H9 (cell line): ENCODE data around the gene KBTBD13. TPM values are rescaled to one million over a fixed set of nuclear protein-coding genes. Genes with fewer than 3 reads are reported as not detected.

Source experiments
- DNase-seq: peaks from one replicate; pipeline ENCODE4 v3.0.0-alpha.2; 2017
- H2AFZ ChIP-seq: one replicate; pipeline ENCODE4 v1.6.1; 2013; ENCODE audit warnings: mild to moderate bottlenecking, low read length, control low read depth, moderate library complexity
- H2AK5ac ChIP-seq: 2 replicates; pipeline ENCODE4 v1.6.1; 2013; ENCODE audit warnings: low read length, control low read depth, mixed read lengths; ENCODE audit not compliant: insufficient read length
- H2BK120ac ChIP-seq: one replicate; pipeline ENCODE4 v1.6.1; 2013; ENCODE audit warnings: low read depth, mild to moderate bottlenecking, low read length, control low read depth, inconsistent platforms; ENCODE audit not compliant: poor library complexity, severe bottlenecking
- H2BK12ac ChIP-seq: 2 replicates; pipeline ENCODE4 v1.6.1; 2013; ENCODE audit warnings: low read length, control low read depth, mixed read lengths, low read depth; ENCODE audit not compliant: insufficient read length
- H2BK15ac ChIP-seq: 2 replicates; pipeline ENCODE4 v1.6.1; 2013; ENCODE audit warnings: low read depth, low read length, control low read depth
- H2BK20ac ChIP-seq: one replicate; pipeline ENCODE4 v1.6.1; 2013; ENCODE audit warnings: low read depth, mild to moderate bottlenecking, low read length, control low read depth, inconsistent platforms; ENCODE audit not compliant: poor library complexity, severe bottlenecking
- H2BK5ac ChIP-seq: 2 replicates; pipeline ENCODE4 v1.6.1; 2013; ENCODE audit warnings: low read length, control low read depth, mixed read lengths; ENCODE audit not compliant: insufficient read length
- H3K14ac ChIP-seq: 2 replicates; pipeline ENCODE4 v1.6.1; 2013; ENCODE audit warnings: low read length, control low read depth; ENCODE audit not compliant: insufficient read depth
- H3K18ac ChIP-seq: 2 replicates; pipeline ENCODE4 v1.6.1; 2013; ENCODE audit warnings: low read depth, mild to moderate bottlenecking, mixed read lengths, low read length, control low read depth; ENCODE audit not compliant: insufficient read length
- H3K23ac ChIP-seq: 2 replicates; pipeline ENCODE4 v1.6.1; 2013; ENCODE audit warnings: low read length, control low read depth, mixed read lengths, low read depth; ENCODE audit not compliant: insufficient read length
- H3K23me2 ChIP-seq: 2 replicates; pipeline ENCODE4 v1.6.1; 2013; ENCODE audit warnings: low read depth, mild to moderate bottlenecking, mixed read lengths, low read length, control low read depth; ENCODE audit not compliant: insufficient read length, poor library complexity, severe bottlenecking
- H3K27ac ChIP-seq: 2 replicates; pipeline ENCODE4 v1.5.1; 2013; ENCODE audit warnings: low read length, control low read depth, mixed read lengths, low read depth; ENCODE audit not compliant: insufficient read length
- H3K27me3 ChIP-seq: 2 replicates; pipeline ENCODE4 v1.6.1; 2013; ENCODE audit warnings: low read length, control low read depth, inconsistent platforms; ENCODE audit not compliant: insufficient read depth
- H3K4ac ChIP-seq: 2 replicates; pipeline ENCODE4 v1.6.1; 2013; ENCODE audit warnings: low read depth, mild to moderate bottlenecking, control low read depth, inconsistent platforms, low read length, moderate library complexity
- H3K4me1 ChIP-seq: 2 replicates; pipeline ENCODE4 v1.6.1; 2013; ENCODE audit warnings: low read length, control low read depth, inconsistent platforms; ENCODE audit not compliant: insufficient read depth
- H3K4me2 ChIP-seq: 2 replicates; pipeline ENCODE4 v1.6.1; 2013; ENCODE audit warnings: low read length, control low read depth, mixed read lengths; ENCODE audit not compliant: insufficient read length, insufficient read depth
- H3K56ac ChIP-seq: 2 replicates; pipeline ENCODE4 v1.6.1; 2013; ENCODE audit warnings: low read depth, mild to moderate bottlenecking, mixed read lengths, low read length, control low read depth; ENCODE audit not compliant: insufficient read length
- H3K79me1 ChIP-seq: 2 replicates; pipeline ENCODE4 v1.6.1; 2013; ENCODE audit warnings: low read depth, mild to moderate bottlenecking, moderate library complexity, low read length, control low read depth, inconsistent platforms; ENCODE audit not compliant: insufficient read depth, poor library complexity, severe bottlenecking
- H3K79me2 ChIP-seq: 2 replicates; pipeline ENCODE4 v1.6.1; 2013; ENCODE audit warnings: low read length, control low read depth, inconsistent platforms; ENCODE audit not compliant: insufficient read depth
- H3K9ac ChIP-seq: 2 replicates; pipeline ENCODE4 v1.6.1; 2013; ENCODE audit warnings: low read length, control low read depth, mixed read lengths; ENCODE audit not compliant: insufficient read length; ENCODE audit errors: extremely low read depth
- H3K9me3 ChIP-seq: one replicate; pipeline ENCODE4 v1.6.1; 2013; ENCODE audit warnings: low read depth, low read length, inconsistent platforms; ENCODE audit not compliant: control insufficient read depth
- H3T11ph ChIP-seq: one replicate; pipeline ENCODE4 v1.6.1; 2013; ENCODE audit warnings: mild to moderate bottlenecking, low read length, control low read depth, inconsistent platforms
- H4K20me1 ChIP-seq: one replicate; pipeline ENCODE4 v1.6.1; 2013; ENCODE audit not compliant: control insufficient read depth, insufficient read length, insufficient read depth
- H4K5ac ChIP-seq: 2 replicates; pipeline ENCODE4 v1.6.1; 2013; ENCODE audit warnings: low read depth, mild to moderate bottlenecking, mixed read lengths, low read length, control low read depth; ENCODE audit not compliant: insufficient read length
- H4K8ac ChIP-seq: replicated peaks from 2 replicates; pipeline ENCODE4 v1.6.1; 2013; ENCODE audit warnings: low read length, control low read depth, mixed read lengths, low read depth; ENCODE audit not compliant: insufficient read length
- H4K91ac ChIP-seq: 2 replicates; pipeline ENCODE4 v1.6.1; 2013; ENCODE audit warnings: low read depth, mild to moderate bottlenecking, moderate library complexity, mixed read lengths, low read length, control low read depth; ENCODE audit not compliant: insufficient read length
- H3K27ac Mint-ChIP-seq, 3 experiments: 2 replicates in 2 of 3; 3 replicates in 1 of 3; pipeline ENCODE4 v1.8.0; 2020 to 2021; ENCODE audit warnings: mixed read lengths in 3 of 3, mild to moderate bottlenecking in 1 of 3, moderate library complexity in 1 of 3
- H3K27me3 Mint-ChIP-seq: 2 replicates; pipeline ENCODE4 v1.8.0; 2021; ENCODE audit warnings: low read depth, mild to moderate bottlenecking, moderate library complexity, mixed read lengths
- H3K36me3 Mint-ChIP-seq, 3 experiments: 2 replicates in 2 of 3; 3 replicates in 1 of 3; pipeline ENCODE4 v1.8.0; 2020 to 2021; ENCODE audit warnings: low read depth in 3 of 3, mixed read lengths in 3 of 3; ENCODE audit not compliant: insufficient read depth in 1 of 3
- H3K4me1 Mint-ChIP-seq, 2 experiments: 2 replicates each; pipeline ENCODE4 v1.8.0; 2020; ENCODE audit warnings: mixed read lengths in 2 of 2
- H3K4me3 Mint-ChIP-seq, 2 experiments: 2 replicates in 1 of 2; 3 replicates in 1 of 2; pipeline ENCODE4 v1.8.0; 2020 to 2021; ENCODE audit warnings: mild to moderate bottlenecking in 2 of 2, mixed read lengths in 2 of 2, moderate library complexity in 1 of 2
- H3K9me3 Mint-ChIP-seq, 2 experiments: 2 replicates in 1 of 2; 3 replicates in 1 of 2; pipeline ENCODE4 v1.8.0; 2020; ENCODE audit warnings: mild to moderate bottlenecking in 2 of 2, mixed read lengths in 2 of 2, moderate library complexity in 1 of 2
- WGBS: extraction: QIAGEN DNeasy Blood & Tissue Kit; methylation state at CpG from one replicate; pipeline ENCODE4 v1.1.7; 2013; ENCODE audit warnings: missing lambda C conversion rate, low lambda C conversion rate, mixed read lengths; ENCODE audit not compliant: insufficient read length; ENCODE audit errors: extremely low coverage; 5-methylcytosine and 5-hydroxymethylcytosine counted together
- total RNA-seq: library from RNA; stranded (reverse); gene quantifications from 2 replicates; pipeline ENCODE4 v1.2.1, GENCODE V29; 2021
- TF ChIP-seq, protein P1 (sequence below): fragments of 200-600 bp; sonication (generic); conservative IDR thresholded peaks from 3 replicates; pipeline ENCODE4 v1.8.0; 2021; ENCODE audit warnings: antibody characterized with exemption, mild to moderate bottlenecking

Gene KBTBD13
- total RNA-seq, 1 experiment from 2014 or later = not detected

- H3K9me3 ChIP-seq = no peaks in the 10 kb centered on the region
- H3K4me1 Mint-ChIP-seq = peaks cover 4% of the 10 kb centered on the region in 2 experiments; a peak in 3 of 4 replicates
- no peak overlapping the region for H2AFZ ChIP-seq
- peak overlapping the region in 1 of 2 experiments; percentile 81; a peak in 4 of 5 replicates for H3K4me3 Mint-ChIP-seq
- no peak overlapping the region for H2AK5ac ChIP-seq
- H3K27ac Mint-ChIP-seq = peak overlapping the region; percentile 16 to 91 (median 34); a peak in 4 of 7 replicates
- peak overlapping the region; percentile 38; the same call in 1 of the 2 replicates for H3K14ac ChIP-seq
- H3T11ph ChIP-seq = no peak overlapping the region
- H3K23me2 ChIP-seq = peaks cover 3% of the 10 kb centered on the region
- no peak overlapping the region for H3K27ac ChIP-seq
- H3K36me3 Mint-ChIP-seq = peaks cover 6 to 20% (median 8%) of the 10 kb centered on the region in 3 experiments; a peak in 6 of 7 replicates
- H3K79me1 ChIP-seq = no peaks in the 10 kb centered on the region
- no peaks in the 10 kb centered on the region for H3K9me3 Mint-ChIP-seq
- H3K27me3 Mint-ChIP-seq = no peaks in the 10 kb centered on the region
- no peak overlapping the region for H3K23ac ChIP-seq
- H2BK12ac ChIP-seq = no peak overlapping the region
- H2BK5ac ChIP-seq = no peak overlapping the region
- no peak overlapping the region for H2BK15ac ChIP-seq
- H4K5ac ChIP-seq = no peak overlapping the region
- H4K91ac ChIP-seq = no peak overlapping the region
- no peak overlapping the region for H3K4ac ChIP-seq
- no peak overlapping the region for H3K56ac ChIP-seq
- no peaks in the 10 kb centered on the region for H3K27me3 ChIP-seq
- no peaks in the 10 kb centered on the region for H4K20me1 ChIP-seq
- H3K18ac ChIP-seq = no peak overlapping the region
- no peak overlapping the region for H4K8ac ChIP-seq
- H3K79me2 ChIP-seq = no peaks in the 10 kb centered on the region
- no peaks in the 10 kb centered on the region for H3K4me1 ChIP-seq
- TF ChIP-seq, protein P1, sequence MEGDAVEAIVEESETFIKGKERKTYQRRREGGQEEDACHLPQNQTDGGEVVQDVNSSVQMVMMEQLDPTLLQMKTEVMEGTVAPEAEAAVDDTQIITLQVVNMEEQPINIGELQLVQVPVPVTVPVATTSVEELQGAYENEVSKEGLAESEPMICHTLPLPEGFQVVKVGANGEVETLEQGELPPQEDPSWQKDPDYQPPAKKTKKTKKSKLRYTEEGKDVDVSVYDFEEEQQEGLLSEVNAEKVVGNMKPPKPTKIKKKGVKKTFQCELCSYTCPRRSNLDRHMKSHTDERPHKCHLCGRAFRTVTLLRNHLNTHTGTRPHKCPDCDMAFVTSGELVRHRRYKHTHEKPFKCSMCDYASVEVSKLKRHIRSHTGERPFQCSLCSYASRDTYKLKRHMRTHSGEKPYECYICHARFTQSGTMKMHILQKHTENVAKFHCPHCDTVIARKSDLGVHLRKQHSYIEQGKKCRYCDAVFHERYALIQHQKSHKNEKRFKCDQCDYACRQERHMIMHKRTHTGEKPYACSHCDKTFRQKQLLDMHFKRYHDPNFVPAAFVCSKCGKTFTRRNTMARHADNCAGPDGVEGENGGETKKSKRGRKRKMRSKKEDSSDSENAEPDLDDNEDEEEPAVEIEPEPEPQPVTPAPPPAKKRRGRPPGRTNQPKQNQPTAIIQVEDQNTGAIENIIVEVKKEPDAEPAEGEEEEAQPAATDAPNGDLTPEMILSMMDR = no peak; the same call in 2 of the 3 replicates
- H2BK20ac ChIP-seq = no peak overlapping the region
- H3K9ac ChIP-seq = no peak overlapping the region
- WGBS = no CpG with 5 or more reads among the region's 75 CpGs
- no peak overlapping the region for H2BK120ac ChIP-seq
- peak; percentile 72 for DNase-seq
- no peak overlapping the region for H3K4me2 ChIP-seq
Measured at GRCh38 chr15:65101891-65102708, 25.6 kb downstream of the KBTBD13 start.
